ENCODE results near the gene MICALL1.

Gene MICALL1

GRCh38 chr22:37983860-37984791 is 78.0 kb downstream of the MICALL1 start, which contains the start of gene SOX10:
Gene SOX10, minus strand, starts transcription at chr22:37984555. Its CDS starts 771 bp downstream, at chr22:37983784.
- no peak for DNase-seq

DNA sequence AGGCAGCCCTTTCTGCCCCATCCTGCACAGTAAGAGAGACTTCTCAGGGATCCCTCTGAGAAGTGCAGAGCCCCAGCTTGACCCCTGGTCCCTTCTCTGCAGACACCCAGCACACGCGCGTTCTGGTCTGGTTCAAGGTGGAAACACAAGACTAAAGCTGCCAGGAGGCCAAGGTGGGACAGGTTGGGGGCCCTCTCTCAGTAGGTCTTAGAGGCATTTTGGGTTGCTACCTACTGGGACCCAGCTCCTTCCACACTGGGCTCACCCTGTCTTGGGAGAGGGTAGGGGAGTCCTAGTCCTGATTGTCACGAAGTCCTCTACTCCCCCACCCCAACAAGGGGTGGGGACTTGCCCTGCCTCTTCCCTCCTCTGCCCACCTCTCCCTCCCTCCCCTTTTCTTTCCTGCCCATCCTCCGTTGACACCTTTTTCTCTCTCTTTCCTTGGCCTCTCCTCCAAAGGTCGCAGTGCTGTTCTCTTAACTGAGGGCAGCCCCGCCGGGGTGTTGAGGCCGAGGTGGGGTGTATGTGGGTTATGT is 79.0 kb downstream of the MICALL1 start:
- DNase-seq = no peak

DNA sequence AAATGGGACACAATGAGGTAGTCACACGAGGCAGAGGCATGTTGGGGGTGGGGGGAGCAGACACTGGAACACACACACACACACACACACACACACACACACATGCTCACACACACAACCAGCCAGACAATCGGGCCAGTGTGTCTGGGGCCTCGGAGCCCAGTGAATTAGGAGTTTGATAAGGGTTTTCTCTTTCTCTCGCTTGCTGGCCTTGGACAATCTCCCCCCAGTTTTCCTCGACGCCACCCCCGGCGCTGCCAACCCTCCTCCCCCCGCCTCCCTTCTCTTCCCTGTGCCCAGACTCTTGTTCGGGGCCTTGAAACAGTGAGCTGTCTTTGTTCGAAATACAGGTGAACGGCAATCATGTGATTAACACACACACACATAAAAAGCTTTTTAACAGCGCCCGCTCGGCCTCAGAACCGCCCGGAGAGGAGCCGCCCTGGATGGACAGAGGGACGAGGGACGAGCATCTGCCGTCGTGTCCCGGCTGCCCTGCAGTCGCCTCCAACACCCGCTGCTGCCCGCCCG is 79.7 kb downstream of the MICALL1 start:
- DNase-seq = no peak

- DNase-seq = no peak
Observed at GRCh38 chr22:37986371-37986770, 80.3 kb downstream of the MICALL1 start.

DNA sequence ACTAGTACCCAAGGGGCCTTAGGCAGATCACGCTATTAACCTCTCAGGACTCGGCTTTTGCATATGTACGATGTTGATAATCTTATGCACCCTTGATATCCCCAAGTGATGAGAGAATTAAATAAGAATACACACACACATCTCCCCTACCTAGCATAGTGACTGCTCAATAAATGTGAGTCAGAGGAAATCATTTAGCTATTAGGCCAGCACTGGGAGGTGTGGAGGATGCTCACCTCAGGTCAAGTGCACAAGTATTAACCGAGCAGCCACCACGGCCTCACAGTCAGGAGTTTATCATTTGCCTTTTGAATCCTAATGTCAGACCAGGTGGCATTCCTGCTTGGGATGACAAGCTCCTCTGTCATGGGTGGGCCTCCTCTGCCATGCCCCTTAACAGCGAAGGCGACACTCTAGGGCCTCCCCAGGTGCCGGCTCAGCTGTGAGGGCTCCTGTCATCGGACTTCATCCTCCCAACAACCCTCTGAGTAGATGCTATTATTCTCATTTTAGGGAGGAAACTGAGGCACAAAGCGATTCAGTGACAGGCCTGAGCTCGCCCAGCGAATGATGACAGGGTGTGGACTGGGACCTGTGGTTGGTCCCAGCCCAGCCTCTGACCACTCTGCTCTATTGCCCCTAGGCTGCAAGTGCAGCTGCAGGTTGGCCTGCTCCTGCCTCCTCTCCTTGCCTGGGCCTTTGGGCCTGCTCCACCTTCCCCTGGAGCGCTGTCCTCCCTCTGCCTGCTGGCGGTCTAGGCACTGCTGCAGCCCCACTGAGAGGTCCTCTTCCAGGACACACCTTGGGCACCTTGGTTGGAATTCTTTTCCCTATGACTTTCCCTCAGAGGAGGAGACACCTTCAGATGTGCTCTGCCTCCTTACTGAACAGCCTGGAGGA is 83.3 kb downstream of the MICALL1 start:
- DNase-seq = no peak

GRCh38 chr22:37990301-37990700 is 84.2 kb downstream of the MICALL1 start:
- no peak for DNase-seq

- no peak for DNase-seq
Observed at GRCh38 chr22:37990862-37991261, 84.8 kb downstream of the MICALL1 start.

DNA sequence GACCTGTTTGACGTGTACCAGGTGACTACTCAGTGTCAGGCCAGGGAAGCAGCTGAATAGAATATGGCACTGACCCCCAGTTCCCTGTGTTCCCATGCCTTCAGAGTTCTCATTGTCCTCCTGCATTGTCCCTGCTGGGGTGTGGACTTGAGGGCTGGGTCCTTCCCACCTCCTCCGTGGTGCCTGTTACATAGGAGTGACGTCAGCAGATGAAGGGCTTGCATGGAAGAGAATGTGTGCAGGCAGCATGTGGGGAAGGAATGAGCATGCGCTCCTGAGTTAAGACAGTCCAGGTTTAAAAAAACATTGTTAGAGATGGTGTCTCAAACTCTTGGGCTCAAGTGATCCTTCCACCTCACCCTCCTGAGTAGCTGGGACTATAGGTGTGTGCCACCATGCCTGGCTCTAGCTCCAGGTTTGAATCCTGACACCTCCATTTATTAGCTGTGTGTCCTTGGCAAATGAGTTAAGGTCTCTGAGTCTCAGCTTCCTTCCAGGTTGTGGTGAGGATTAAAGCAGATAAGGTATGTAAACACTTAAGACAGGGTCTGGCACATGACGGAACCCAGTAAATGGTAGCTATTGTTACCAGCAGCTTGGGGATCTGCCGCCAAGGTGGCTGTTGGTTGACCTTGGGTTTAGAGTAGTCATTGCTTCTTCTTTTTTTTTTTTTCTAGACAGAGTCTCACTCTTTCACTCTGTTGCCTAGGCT is 85.8 kb downstream of the MICALL1 start:
- DNase-seq = no peak
